Right forelimb (tissue), 1 donor: ENCODE results near the gene C4orf33.

ENCODE experiments used
- DNase-seq: peaks from one replicate; pipeline ENCODE4 v3.0.0-alpha.2; 2018

The C4orf33 gene

DNA sequence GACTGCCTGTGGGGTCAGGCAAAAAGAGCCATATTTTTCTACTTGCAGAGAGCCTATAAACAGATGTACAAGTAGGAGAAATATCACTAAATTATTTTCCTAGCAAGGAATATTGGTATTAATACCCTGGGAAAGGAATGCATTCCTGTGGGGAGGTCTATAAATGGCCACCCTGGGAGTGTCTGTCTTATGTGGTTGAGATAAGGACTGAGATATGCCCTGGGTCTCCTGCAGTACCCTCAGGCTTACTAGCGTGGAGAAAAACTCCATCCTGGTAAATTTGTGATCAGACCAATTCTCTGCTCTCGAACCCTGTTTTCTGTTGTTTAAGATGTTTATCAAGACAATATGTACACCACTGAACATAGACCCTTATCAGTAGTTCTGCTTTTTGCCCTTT, 35.4 kb downstream of the C4orf33 start:
- no peak for DNase-seq

DNA sequence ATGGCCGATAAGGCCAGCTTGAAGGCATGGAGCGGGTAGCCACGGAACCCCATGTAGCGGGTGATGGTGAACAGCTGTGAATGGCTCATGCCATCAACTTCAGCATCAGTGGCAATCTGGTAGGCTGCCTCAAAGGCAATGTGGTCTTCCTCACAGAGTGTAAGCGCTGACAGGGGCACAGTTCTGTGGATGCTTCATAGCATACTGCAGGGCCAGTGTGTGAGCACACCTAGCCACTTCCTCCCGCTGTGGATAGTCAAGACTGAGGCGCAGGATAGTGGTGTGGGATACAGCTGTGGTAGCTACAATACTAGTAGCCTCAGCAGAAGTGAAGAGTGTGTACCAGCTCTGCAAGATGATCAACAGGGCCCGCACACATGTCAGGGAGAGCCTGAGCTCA, 40.5 kb downstream of the C4orf33 start:
- no peak for DNase-seq

DNA sequence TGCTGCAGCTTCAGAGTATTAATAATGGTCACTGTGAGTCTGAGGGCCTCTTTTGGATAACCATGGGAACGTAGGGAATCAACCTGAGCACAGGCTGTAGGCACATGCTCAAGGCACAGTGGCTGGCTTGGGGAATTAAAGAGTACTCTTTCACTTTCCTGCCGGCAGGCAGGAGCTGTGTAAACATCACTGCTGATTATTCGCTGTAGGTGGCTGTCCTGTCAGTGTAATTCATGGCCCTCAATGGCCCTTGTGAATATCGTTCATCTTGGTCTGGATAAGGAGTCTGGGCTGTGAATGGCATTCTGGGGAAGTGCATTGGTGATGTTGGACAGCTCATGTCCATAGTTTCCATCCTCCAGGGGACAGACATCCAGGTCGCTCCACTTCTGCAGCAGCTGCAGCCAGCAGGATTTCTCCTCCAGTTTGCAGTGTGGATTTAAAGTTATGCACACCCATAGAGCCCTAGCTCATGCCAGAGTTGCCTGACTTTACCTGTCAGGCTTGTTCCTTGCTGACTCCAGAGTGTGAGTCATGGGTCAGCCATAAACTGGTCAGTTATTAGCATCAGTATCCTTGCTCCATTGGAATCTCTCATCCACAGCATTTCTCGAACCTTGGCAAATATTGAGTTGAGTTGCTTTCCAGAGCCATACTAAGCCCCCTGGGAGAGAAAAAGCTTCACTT, 43.0 kb downstream of the C4orf33 start:
- no peak for DNase-seq

DNA sequence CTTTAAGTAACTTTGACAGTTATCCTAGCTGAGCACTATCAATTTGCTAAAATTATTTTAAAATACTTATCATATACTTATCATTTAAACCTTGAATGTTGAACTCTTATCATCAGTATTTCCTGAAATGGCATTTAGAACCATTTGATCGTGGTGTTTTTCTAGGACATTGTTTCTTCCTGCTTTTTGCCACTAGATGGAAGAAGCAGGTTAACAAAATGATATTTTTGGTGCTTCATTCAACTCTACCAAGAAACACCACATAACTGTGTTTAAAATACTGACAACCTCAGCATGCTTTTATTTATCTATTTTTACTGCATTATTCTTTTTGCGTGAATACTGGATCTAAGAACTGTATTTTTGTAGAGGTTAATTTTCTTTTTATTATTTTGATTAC, 44.6 kb downstream of the C4orf33 start:
- DNase-seq, result no peak

DNA sequence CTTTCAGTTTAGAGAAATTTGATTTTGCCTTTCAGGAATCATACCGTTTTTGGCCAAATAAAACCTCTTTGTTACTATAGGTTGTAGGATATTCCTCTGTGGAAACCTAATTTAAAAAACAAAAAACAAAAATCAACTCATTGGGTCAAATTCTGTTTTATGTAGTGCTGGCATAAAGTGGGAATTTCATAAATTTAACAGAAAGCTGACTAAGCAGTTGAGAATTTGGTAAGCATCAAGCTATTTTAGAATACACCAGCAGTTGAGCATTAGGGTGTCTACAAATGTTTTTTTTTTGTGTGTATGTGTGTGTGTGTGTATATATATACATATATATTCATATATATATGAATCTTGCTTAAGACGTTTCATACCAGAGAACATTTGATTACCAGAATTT, 47.4 kb downstream of the C4orf33 start:
- DNase-seq, result no peak

DNA sequence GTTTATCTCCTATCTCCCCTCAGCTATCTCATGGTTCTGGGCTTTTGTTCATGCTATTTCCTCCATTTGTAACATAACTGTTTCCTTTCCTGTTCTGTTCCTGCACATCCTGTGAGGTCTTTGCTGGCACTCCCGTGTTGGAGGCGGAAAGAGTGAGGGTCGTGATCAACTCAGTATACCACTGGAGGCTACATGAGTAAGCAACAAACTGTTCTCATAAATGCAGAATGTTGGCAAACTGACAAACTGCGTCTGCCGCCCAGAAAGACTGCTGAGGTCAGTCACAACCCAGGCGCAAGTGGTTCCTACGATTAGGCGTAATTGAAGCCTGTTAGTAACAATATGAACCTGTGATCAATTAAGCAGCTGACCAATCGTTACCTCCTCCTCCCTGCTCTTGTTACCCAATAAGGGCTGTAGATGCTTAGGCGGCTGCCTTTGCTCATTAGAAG, 48.8 kb downstream of the C4orf33 start:
- DNase-seq, result no peak

DNA sequence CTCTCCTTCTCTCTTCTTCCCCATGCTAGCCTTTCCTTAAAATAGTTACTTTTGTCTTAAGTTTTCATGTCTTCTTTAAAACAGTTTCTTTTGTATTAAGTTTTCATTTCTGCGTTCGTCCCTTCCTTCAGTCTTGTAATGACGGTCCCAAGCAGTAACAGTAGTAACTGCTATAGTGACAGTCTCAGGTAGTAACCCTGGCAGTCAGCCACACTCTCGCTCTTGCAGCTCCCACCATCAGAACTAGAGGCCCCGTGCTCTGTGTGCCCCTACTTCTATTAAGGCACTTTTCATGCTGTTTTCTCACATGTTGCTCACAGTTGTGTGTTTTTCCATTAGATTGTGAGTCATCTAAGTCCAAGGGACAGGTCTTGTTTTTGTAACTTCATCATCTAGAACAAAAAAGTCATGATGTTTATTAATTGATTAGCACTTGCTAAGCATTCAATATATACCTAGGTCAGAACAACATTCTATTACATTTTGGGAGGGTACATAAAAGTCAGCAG, 49.3 kb downstream of the C4orf33 start:
- DNase-seq, result no peak

DNA sequence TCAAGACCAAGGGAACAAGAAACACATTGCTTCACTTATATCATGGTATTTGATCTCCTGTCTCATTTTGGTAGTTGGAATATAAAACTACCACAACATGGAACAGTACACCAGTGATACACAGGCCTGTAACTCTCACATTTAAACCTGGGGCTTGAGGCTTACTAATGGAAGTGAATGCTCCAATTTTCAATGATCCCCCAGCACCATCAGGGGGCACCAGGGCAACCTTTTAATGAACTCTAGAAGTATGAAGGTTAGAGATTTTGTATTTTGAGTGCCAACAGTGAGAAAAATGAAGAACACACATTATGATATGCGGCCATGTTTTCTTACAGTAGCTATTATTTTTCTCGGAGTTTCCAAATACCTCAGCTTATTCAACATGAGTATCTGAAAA, 50.7 kb downstream of the C4orf33 start:
- DNase-seq, result no peak

DNA sequence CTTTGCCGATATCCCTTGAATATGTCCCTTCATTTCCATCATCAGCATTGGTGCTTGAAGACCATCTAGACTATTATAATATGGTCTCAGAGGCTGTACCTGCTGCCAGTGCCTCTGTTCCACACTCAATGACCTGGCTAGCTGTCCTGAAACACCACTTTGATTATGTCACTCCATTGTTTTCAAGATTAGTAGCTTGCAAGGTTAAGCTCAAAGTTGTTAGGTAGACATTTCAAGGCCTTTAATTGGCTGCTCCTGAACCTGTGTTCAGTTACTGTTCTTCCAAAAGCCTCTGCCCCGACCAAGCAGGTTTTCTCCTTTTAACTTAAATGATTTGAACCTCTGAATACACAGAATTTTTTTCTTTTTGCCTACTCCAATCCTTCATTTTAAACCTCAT, 52.9 kb downstream of the C4orf33 start:
- DNase-seq, result no peak

DNA sequence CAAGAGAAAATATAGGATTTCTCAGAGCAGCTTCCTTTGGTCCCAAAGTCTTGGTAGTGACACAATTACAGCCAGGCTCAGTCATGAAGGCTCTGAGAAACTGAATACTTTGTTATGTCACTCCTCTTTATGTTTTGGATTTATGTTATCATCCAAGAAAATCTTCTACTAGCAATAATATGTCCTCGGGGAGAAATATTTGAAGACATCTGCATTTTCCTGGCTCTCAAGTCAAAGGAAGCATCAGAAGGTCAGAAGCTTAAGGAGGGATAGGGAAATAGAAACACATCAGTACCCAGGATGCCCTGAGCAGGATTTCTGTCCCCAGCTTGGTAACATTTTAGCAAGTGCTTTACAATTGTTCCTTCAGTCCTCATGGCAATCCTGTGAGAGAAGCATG, 54.0 kb downstream of the C4orf33 start:
- no peak for DNase-seq

DNA sequence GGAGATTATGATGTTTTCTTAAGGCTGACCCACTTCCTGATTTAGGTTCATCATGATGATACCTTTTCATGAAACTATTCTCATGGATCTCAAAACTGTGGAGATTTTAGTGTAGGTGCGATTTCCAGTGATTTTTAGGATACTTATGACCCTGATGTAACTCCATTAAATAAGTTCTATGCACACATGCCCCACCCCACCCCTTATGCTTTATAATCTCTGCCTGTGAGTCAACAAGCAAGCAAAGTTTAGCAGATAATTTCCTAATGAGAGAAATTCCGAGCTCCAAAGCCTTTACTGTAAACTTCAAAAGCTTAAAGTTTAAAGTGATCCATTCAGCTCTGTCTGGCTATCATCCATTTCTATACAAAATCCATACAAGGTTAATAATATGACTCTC, 56.4 kb downstream of the C4orf33 start:
- DNase-seq, result no peak

DNA sequence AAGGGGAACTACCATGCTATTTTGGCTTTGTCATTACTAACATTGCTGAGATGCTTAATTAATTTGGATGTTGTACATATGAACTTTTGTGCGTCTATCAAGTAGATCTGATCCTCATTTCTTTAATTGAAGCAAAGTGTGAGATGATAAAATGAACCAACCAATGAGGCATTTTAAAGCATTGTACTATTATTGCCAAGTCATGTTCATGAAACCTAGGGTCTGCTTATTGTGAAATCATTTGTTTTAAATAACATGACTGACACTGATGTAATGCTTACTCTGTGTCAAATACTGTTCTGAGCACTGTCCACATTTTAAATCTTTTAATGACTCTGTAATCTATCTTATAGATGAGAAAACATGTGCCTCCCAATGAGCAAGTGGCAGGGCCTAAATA, 57.7 kb downstream of the C4orf33 start:
- no peak for DNase-seq

DNA sequence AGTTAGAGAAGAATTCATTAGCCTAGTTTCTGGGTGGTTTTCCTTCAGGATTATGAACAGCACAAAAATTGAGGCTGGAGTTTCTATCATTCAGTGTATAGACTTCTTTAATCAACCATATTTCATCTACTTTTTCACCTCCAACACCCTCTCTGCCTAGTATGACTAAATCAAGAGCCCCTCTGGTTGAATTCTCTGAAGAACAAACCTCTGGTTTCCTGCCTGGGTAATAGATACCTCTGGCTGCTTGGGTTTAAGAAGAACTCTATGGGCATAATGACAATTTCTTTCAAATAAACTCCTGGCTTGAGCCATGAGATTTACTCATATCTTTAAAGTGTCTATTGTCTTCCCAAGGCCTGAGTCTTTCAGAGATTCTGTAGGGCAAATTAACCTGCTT, 66.5 kb downstream of the C4orf33 start:
- no peak for DNase-seq

DNA sequence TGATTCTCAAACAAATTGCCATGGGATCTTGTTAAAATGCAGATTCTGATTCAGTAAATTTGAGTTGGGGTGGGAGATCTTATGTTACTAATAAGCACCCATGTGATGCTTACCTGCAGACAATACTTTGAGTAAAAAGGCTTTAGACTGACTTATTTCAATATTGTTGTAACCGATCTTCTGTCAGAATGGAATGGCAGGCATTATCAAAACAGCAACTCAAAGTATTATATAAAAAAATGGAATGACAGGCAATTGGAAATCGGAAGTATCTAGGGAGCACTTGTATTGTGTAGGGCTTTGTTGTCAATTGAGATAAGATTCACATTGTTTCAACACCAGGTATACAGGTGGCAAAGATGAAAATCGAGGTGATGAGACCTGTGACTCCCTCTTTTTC, 67.5 kb downstream of the C4orf33 start:
- DNase-seq, result no peak

DNA sequence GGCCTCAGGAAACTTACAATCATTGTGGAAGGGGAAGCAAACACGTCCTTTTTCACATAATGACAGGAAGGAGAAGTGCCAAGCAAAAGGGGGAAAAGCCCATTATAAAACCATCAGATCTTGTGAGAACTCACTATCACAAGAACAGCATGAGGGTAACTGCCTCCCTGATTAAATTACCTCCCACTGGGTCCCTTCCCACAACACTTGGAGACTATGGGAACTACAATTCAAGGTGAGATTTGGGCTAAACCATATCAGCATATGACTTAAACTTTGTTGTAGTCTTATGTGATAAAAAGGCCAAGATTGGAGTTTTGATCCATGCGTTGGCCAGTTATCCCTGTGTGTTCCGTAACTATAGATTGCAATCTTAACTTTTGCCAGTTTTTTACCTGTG, 68.3 kb downstream of the C4orf33 start:
- no peak for DNase-seq
